Activated T-helper 1 cell treated with Interleukin-2 at 50 U/mL for 16 hours (primary cell): Measurements from ENCODE around the gene TBC1D20.

Source experiments
- DNase-seq: peaks from one replicate; pipeline ENCODE4 v3.0.0-alpha.2; 2020; ENCODE audit warnings: low read depth

The TBC1D20 gene

GRCh38 chr20:437787-438486, 24.4 kb downstream of the TBC1D20 start:
- DNase-seq = no peak

- no peak for DNase-seq
Observed at GRCh38 chr20:436476-436875, 25.9 kb downstream of the TBC1D20 start.

- no peak for DNase-seq
Observed at GRCh38 chr20:435558-435957, 26.8 kb downstream of the TBC1D20 start.

- DNase-seq = no peak
Observed at GRCh38 chr20:434661-435419, 27.5 kb downstream of the TBC1D20 start.

GRCh38 chr20:434221-434620, 28.1 kb downstream of the TBC1D20 start:
- no peak for DNase-seq

GRCh38 chr20:433300-433975, 28.9 kb downstream of the TBC1D20 start:
- peak; percentile 43 for DNase-seq

GRCh38 chr20:432677-433299, 29.5 kb downstream of the TBC1D20 start:
- no peak for DNase-seq

GRCh38 chr20:432208-432607, 30.1 kb downstream of the TBC1D20 start:
- no peak for DNase-seq

- DNase-seq = no peak
Observed at GRCh38 chr20:431012-431904, 31.1 kb downstream of the TBC1D20 start.

GRCh38 chr20:430091-430999, 32.0 kb downstream of the TBC1D20 start:
- DNase-seq = no peak

GRCh38 chr20:428658-429200, 33.6 kb downstream of the TBC1D20 start:
- no peak for DNase-seq

GRCh38 chr20:427849-428657, 34.3 kb downstream of the TBC1D20 start:
- DNase-seq = no peak

- DNase-seq = no peak
Observed at GRCh38 chr20:427401-427800, 34.9 kb downstream of the TBC1D20 start.

- no peak for DNase-seq
Observed at GRCh38 chr20:426566-426965, 35.8 kb downstream of the TBC1D20 start.

GRCh38 chr20:421685-422250, 40.6 kb downstream of the TBC1D20 start:
- no peak for DNase-seq

GRCh38 chr20:420721-421574, 41.4 kb downstream of the TBC1D20 start:
- DNase-seq = no peak

- no peak for DNase-seq
Observed at GRCh38 chr20:420166-420620, 42.1 kb downstream of the TBC1D20 start.
